Gastroesophageal sphincter (tissue), 3 donors: ENCODE results near the gene TBXT.
"Not testable (repeated sequence)": the region's sequence is repeated elsewhere in the genome, so short reads cannot be mapped to it uniquely, and the experiment has no call there.

ENCODE experiments used
- CTCF ChIP-seq, 4 experiments: fragments of 200-600 bp in 2 of 4; fragments of 450-650 bp in 2 of 4; sonication (generic) in 1 of 4; IDR thresholded peaks; one replicate each; pipeline ENCODE4 v1.5.1; 2017 to 2019; ENCODE audit warnings: antibody characterized with exemption in 4 of 4, mild to moderate bottlenecking in 2 of 4, moderate library complexity in 2 of 4
- EP300 ChIP-seq: sonication (generic); formaldehyde crosslinking; IDR thresholded peaks from one replicate; pipeline ENCODE4 v1.6.1; 2017; ENCODE audit warnings: antibody characterized with exemption, mild to moderate bottlenecking
- POLR2A ChIP-seq, 2 donors: fragments of 450-650 bp; IDR thresholded peaks; one replicate each; pipeline ENCODE4 v1.6.1; 2017; ENCODE audit warnings: antibody characterized with exemption in 2 of 2, mild to moderate bottlenecking in 2 of 2, moderate library complexity in 1 of 2

- TF ChIP-seq CTCF (IDR thresholded peaks at IDR 0.05); POLR2A (IDR thresholded peaks at IDR 0.05); EP300: not testable (repeated sequence)
Observed at GRCh38 chr6:166123115-166123514, 44.5 kb downstream of the TBXT start.
